ENCODE measurements around the gene EMID1.

The EMID1 gene

DNA sequence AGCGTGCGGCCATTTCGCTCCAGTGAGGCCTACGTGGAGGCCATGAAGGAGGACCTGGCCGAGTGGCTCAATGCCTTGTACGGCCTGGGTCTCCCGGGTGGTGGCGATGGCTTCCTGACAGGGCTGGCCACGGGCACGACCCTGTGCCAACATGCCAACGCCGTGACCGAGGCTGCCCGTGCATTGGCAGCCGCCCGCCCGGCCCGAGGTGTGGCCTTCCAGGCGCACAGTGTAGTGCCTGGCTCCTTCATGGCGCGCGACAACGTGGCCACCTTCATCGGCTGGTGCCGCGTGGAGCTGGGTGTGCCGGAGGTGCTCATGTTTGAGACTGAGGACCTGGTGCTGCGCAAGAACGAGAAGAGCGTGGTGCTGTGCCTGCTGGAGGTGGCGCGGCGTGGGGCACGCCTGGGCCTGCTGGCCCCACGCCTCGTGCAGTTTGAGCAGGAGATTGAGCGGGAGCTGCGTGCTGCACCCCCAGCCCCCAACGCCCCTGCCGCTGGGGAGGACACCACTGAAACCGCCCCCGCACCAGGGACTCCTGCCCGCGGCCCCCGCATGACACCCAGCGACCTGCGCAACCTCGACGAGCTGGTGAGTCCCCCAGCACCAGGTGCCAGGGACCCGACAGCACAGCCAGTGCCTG lies 102.6 kb downstream of the EMID1 start:
- Histone ChIP-seq H3K27me3 (replicated peaks; ENCODE audit: control insufficient read depth, insufficient read depth, low read length) (no peaks in the 10 kb centered on the region; the same call in 1 of the 2 replicates), H3K36me3 (ENCODE audit: control insufficient read depth, insufficient read depth, low read length) (no peaks in the 10 kb centered on the region), H3K4me3 (replicated peaks; ENCODE audit: low read depth, low read length) (no peak overlapping the region)
- TF ChIP-seq, protein P1, sequence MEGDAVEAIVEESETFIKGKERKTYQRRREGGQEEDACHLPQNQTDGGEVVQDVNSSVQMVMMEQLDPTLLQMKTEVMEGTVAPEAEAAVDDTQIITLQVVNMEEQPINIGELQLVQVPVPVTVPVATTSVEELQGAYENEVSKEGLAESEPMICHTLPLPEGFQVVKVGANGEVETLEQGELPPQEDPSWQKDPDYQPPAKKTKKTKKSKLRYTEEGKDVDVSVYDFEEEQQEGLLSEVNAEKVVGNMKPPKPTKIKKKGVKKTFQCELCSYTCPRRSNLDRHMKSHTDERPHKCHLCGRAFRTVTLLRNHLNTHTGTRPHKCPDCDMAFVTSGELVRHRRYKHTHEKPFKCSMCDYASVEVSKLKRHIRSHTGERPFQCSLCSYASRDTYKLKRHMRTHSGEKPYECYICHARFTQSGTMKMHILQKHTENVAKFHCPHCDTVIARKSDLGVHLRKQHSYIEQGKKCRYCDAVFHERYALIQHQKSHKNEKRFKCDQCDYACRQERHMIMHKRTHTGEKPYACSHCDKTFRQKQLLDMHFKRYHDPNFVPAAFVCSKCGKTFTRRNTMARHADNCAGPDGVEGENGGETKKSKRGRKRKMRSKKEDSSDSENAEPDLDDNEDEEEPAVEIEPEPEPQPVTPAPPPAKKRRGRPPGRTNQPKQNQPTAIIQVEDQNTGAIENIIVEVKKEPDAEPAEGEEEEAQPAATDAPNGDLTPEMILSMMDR (IDR thresholded peaks at IDR 0.05; ENCODE audit: insufficient read depth, low read length, poor library complexity, severe bottlenecking), result no peak
- no peak for DNase-seq (ENCODE audit: extremely low read depth, insufficient read length)

DNA sequence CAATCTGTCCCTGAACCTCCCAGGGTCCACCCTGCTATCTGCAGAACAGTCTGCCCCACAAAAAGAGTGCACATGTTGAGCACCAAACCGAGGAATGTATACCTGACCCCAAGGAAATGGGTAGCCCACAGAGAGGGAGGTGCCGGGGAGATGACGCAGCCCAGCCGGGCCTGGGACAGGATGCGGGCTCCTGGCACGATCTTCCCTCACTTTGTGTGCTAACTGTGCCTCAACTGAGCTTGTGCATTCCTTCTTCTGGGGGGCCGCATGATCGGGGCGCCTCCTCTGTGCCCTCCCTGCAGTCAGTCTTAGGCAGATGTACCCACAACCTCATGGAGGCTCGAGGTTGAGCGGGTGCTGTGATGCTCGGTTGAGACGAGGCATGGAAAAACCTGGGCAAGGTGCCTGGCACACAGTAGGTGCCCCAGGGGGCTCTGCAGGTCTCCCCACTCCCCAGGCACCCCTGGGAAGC lies 103.1 kb downstream of the EMID1 start:
- TF ChIP-seq, protein P1 (IDR thresholded peaks at IDR 0.05; ENCODE audit: insufficient read depth, low read length, poor library complexity, severe bottlenecking), result no peak
- DNase-seq (ENCODE audit: extremely low read depth, insufficient read length), result no peak
- Histone ChIP-seq H3K27me3 (replicated peaks; ENCODE audit: control insufficient read depth, insufficient read depth, low read length) (no peaks in the 10 kb centered on the region; the same call in 1 of the 2 replicates), H3K36me3 (ENCODE audit: control insufficient read depth, insufficient read depth, low read length) (no peaks in the 10 kb centered on the region), H3K4me3 (replicated peaks; ENCODE audit: low read depth, low read length) (no peak overlapping the region)
